ENCODE measurements around the gene FAM111A. TPM values are rescaled to one million over a fixed set of nuclear protein-coding genes. Genes with fewer than 3 reads are reported as not detected.

The FAM111A gene
- total RNA-seq, 1 donor from 2014 or later: 9.6 TPM

DNA sequence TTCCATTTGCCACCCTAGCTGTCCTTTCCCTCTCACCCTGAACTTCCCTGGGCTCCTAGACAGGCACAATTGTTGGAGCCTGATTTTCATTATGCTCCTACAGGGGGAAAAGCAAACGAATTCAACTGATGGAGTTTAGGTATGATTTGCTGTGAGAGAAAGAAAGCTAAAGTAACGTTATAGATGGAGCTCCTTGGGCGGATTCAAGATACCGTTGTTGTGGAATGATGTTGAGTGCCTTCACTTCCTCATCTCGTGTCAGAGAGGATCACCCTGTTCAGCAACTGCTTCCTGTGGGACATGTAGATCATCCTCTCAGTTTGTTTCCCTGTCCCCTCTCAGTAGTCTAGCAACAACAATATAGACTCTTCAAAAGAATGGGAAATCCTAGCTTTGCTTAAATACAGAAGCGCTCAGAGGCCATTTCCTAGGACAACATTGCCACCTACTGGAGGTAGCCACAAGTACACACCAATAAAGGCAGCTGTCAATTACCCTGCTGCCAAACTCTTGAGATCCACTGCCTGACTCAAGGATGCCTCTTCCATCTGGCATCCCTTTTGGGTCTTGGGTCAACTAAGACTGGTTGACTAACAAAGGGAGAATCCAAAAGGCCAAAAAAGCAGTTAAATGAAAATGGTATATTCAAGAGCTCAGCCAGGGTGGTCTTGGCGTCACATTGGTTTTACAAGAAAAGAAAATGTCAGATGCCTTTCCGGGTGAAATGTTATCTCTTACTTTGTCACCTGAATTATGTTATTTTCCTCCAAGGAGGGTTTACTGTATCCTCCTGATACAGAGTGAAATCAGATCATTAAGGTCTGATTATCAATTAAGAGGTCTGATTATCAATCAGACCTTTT, 15.8 kb downstream of the FAM111A start:
- TF ChIP-seq, protein P1, sequence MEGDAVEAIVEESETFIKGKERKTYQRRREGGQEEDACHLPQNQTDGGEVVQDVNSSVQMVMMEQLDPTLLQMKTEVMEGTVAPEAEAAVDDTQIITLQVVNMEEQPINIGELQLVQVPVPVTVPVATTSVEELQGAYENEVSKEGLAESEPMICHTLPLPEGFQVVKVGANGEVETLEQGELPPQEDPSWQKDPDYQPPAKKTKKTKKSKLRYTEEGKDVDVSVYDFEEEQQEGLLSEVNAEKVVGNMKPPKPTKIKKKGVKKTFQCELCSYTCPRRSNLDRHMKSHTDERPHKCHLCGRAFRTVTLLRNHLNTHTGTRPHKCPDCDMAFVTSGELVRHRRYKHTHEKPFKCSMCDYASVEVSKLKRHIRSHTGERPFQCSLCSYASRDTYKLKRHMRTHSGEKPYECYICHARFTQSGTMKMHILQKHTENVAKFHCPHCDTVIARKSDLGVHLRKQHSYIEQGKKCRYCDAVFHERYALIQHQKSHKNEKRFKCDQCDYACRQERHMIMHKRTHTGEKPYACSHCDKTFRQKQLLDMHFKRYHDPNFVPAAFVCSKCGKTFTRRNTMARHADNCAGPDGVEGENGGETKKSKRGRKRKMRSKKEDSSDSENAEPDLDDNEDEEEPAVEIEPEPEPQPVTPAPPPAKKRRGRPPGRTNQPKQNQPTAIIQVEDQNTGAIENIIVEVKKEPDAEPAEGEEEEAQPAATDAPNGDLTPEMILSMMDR (IDR thresholded peaks at IDR 0.05; ENCODE audit: borderline replicate concordance): peak; percentile 89
- no peaks in the 10 kb centered on the region for H3K36me3 ChIP-seq
- peaks cover 8% of the 10 kb centered on the region for H3K27me3 ChIP-seq (ENCODE audit: low read depth)
- peaks cover 8% of the 10 kb centered on the region for H3K9me3 ChIP-seq (replicated peaks)
- intact Hi-C loops (cut with micrococcal nuclease): loop anchor here (10.0 kb wide), 1 partner anchor 64 kb away; no protein-coding TSS in a partner anchor
- no peak overlapping the region for H3K27ac ChIP-seq (replicated peaks)
- no peaks in the 10 kb centered on the region for H3K4me1 ChIP-seq
- DNase-seq: peak; percentile 18
- H3K4me3 ChIP-seq: no peak overlapping the region

- no peak overlapping the region for H3K27ac ChIP-seq (replicated peaks)
- no peaks in the 10 kb centered on the region for H3K9me3 ChIP-seq (replicated peaks)
- H3K4me1 ChIP-seq: no peaks in the 10 kb centered on the region
- intact Hi-C loops (cut with micrococcal nuclease): no loop called here
- DNase-seq: no peak
- H3K36me3 ChIP-seq: no peaks in the 10 kb centered on the region
- peaks cover 33% of the 10 kb centered on the region for H3K27me3 ChIP-seq (ENCODE audit: low read depth)
- H3K4me3 ChIP-seq: no peak overlapping the region
- TF ChIP-seq, protein P1 (IDR thresholded peaks at IDR 0.05; ENCODE audit: borderline replicate concordance): no peak
Measured at GRCh38 chr11:59164028-59164427, 21.4 kb downstream of the FAM111A start.

GRCh38 chr11:59171508-59172322, 29.1 kb downstream of the FAM111A start, which contains the start of gene DTX4:
Gene DTX4, plus strand, starts transcription at chr11:59172132. Its CDS starts 464 bp downstream, at chr11:59172596.
- peak within 1 kb of the TSS; percentile 79 for H3K27ac ChIP-seq (replicated peaks)

DNA sequence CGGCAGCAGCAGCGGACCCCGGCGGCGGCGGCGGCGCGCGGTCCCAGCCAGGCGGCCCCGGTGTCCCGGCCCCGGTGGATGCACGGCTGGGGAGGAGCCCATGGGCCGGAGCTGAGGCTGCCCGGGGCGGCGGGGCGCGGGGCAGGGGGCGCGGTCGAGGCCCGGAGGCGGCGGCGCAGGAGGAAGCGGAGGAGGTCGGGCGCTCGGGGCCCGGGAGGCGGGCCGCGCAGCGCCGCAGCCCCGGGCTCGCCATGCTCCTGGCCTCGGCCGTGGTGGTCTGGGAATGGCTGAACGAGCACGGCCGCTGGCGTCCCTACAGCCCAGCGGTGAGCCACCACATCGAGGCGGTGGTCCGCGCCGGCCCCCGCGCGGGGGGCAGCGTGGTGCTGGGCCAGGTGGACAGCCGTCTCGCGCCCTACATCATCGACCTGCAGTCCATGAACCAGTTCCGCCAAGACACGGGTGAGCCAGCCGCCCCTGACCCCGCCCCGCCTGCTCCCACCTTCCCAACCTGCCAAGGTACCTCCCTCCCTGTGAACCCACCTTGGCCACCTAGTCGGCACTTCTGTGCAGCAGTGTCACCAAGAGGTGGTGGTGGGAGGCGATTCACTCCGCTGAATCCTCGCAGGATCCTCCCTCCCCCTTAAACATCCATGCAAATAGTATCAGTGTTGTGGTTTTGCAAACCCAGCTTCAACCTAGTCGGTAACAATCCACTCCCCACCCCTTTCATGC, 29.9 kb downstream of the FAM111A start:
- Histone ChIP-seq H3K4me1 (peaks cover 33% of the 10 kb centered on the region), H3K36me3 (no peaks in the 10 kb centered on the region), H3K27me3 (ENCODE audit: low read depth) (peaks cover 11% of the 10 kb centered on the region), H3K9me3 (replicated peaks) (no peaks in the 10 kb centered on the region), H3K27ac (replicated peaks) (peak overlapping the region; percentile 79), H3K4me3 (peak overlapping the region; percentile 77)
- no peak for DNase-seq
- intact Hi-C loops (cut with micrococcal nuclease): loop anchor here (10.0 kb wide), 1 partner anchor 252 kb away; the partner anchor contains the start of gene OR5A2
- TF ChIP-seq, protein P1 (IDR thresholded peaks at IDR 0.05; ENCODE audit: borderline replicate concordance): no peak

More at GRCh38 chr11:59171508-59172322, 29.1 kb downstream of the FAM111A start, which contains the start of gene DTX4:
- intact Hi-C loops (cut with micrococcal nuclease): loop anchor here (2.0 to 10.0 kb wide), 2 partner anchors 35 to 253 kb away; partner anchors contain the start of gene OR5A2
- Histone ChIP-seq H3K36me3 (no peaks in the 10 kb centered on the region), H3K4me3 (peak within 1 kb of the TSS; percentile 77), H3K4me1 (peaks cover 33% of the 10 kb centered on the region), H3K27me3 (ENCODE audit: low read depth) (peaks cover 17% of the 10 kb centered on the region), H3K9me3 (replicated peaks) (no peaks in the 10 kb centered on the region)
- TF ChIP-seq, protein P1 (IDR thresholded peaks at IDR 0.05; ENCODE audit: borderline replicate concordance): peak; percentile 83
- peak; percentile 91 for DNase-seq
